ENCODE results near the gene GLYAT.

GRCh38 chr11:58742981-58743880, 11.5 kb upstream of the GLYAT start:
- TF ChIP-seq GATA3 (IDR thresholded peaks at IDR 0.05; ENCODE audit: low read depth, low read length) = no peak
- no peak for TF ChIP-seq GATA2 (IDR thresholded peaks at IDR 0.05; ENCODE audit: low read depth, low read length)

Data from SH-SY5Y (cell line).